Measurements from ENCODE around the gene KRT39. TPM values are rescaled to one million over a fixed set of nuclear protein-coding genes. Genes with fewer than 3 reads are reported as not detected.
"Not testable (repeated sequence)": the region's sequence is repeated elsewhere in the genome, so short reads cannot be mapped to it uniquely, and the experiment has no call there.

The KRT39 gene
- total and polyA plus RNA-seq, 2 experiments from 2014 or later, result not detected

GRCh38 chr17:40922239-40922638 lies 44.5 kb downstream of the KRT39 start:
- peak; percentile 80 for DNase-seq (ENCODE audit: low spot score)
- 47% methylated on average over 2 of the region's 2 CpGs for WGBS (ENCODE audit: low lambda C conversion rate, missing lambda C conversion rate)
- H3K4me2 ChIP-seq, result no peak overlapping the region
- no peaks in the 10 kb centered on the region for H3K36me3 ChIP-seq (replicated peaks; ENCODE audit: insufficient read depth, low read depth)
- H3K9me2 ChIP-seq (replicated peaks; ENCODE audit: insufficient read depth), result no peaks in the 10 kb centered on the region
- H3K4me1 ChIP-seq (ENCODE audit: insufficient read depth), result peaks cover 5% of the 10 kb centered on the region
- no peaks in the 10 kb centered on the region for H4K20me1 ChIP-seq (ENCODE audit: insufficient read depth, poor library complexity, severe bottlenecking)
- no peaks in the 10 kb centered on the region for H3K79me2 ChIP-seq
- TF ChIP-seq CTCF (IDR thresholded peaks at IDR 0.05; ENCODE audit: poor library complexity), result no peak
- no peak for TF ChIP-seq EZH2 (IDR thresholded peaks at IDR 0.05; ENCODE audit: borderline replicate concordance)
- TF ChIP-seq EZH2phosphoT487 (IDR thresholded peaks at IDR 0.05; ENCODE audit: low read depth, severe bottlenecking, unreplicated experiment), result no peak
- H3K27ac ChIP-seq, result peak overlapping the region; percentile 92
- H3K4me3 ChIP-seq, result no peak overlapping the region
- H3K27me3 ChIP-seq, result no peaks in the 10 kb centered on the region
- H3K9me3 ChIP-seq (ENCODE audit: low read depth), result no peaks in the 10 kb centered on the region
- peak overlapping the region; percentile 79 for H2AFZ ChIP-seq

GRCh38 chr17:40921026-40921425 lies 45.7 kb downstream of the KRT39 start:
- Histone ChIP-seq H4K20me1 (ENCODE audit: insufficient read depth, poor library complexity, severe bottlenecking) (no peaks in the 10 kb centered on the region), H3K36me3 (replicated peaks; ENCODE audit: insufficient read depth, low read depth) (no peaks in the 10 kb centered on the region), H2AFZ (no peak overlapping the region), H3K27me3 (no peaks in the 10 kb centered on the region), H3K27ac (no peak overlapping the region), H3K9me3 (ENCODE audit: low read depth) (no peaks in the 10 kb centered on the region), H3K4me1 (ENCODE audit: insufficient read depth) (peaks cover 5% of the 10 kb centered on the region), H3K9me2 (replicated peaks; ENCODE audit: insufficient read depth) (no peaks in the 10 kb centered on the region), H3K79me2 (no peaks in the 10 kb centered on the region), H3K4me3 (no peak overlapping the region), H3K4me2 (no peak overlapping the region)
- no peak for DNase-seq (ENCODE audit: low spot score)
- TF ChIP-seq EZH2phosphoT487 (IDR thresholded peaks at IDR 0.05; ENCODE audit: low read depth, severe bottlenecking, unreplicated experiment) (no peak), CTCF (IDR thresholded peaks at IDR 0.05; ENCODE audit: poor library complexity) (no peak), EZH2 (IDR thresholded peaks at IDR 0.05; ENCODE audit: borderline replicate concordance) (no peak)
- WGBS (ENCODE audit: low lambda C conversion rate, missing lambda C conversion rate), result 94% methylated on average over 2 of the region's 2 CpGs

- H3K27me3 ChIP-seq; H3K36me3 ChIP-seq (replicated peaks; ENCODE audit: insufficient read depth, low read depth); H3K4me3 ChIP-seq; H3K9me2 ChIP-seq (replicated peaks; ENCODE audit: insufficient read depth); H3K4me1 ChIP-seq (ENCODE audit: insufficient read depth); H3K4me2 ChIP-seq; H3K79me2 ChIP-seq; H2AFZ ChIP-seq; DNase-seq (ENCODE audit: low spot score); H3K9me3 ChIP-seq (ENCODE audit: low read depth); H4K20me1 ChIP-seq (ENCODE audit: insufficient read depth, poor library complexity, severe bottlenecking); H3K27ac ChIP-seq: not testable (repeated sequence)
- WGBS (ENCODE audit: low lambda C conversion rate, missing lambda C conversion rate), result 92% methylated on average over 2 of the region's 2 CpGs
Observed at GRCh38 chr17:40917116-40917515, 49.6 kb downstream of the KRT39 start.

- Histone ChIP-seq H3K36me3 (replicated peaks; ENCODE audit: insufficient read depth, low read depth) (no peaks in the 10 kb centered on the region), H3K4me3 (no peak overlapping the region), H3K9me2 (replicated peaks; ENCODE audit: insufficient read depth) (no peaks in the 10 kb centered on the region), H3K4me1 (ENCODE audit: insufficient read depth) (no peaks in the 10 kb centered on the region), H2AFZ (no peak overlapping the region), H3K27me3 (no peaks in the 10 kb centered on the region), H4K20me1 (ENCODE audit: insufficient read depth, poor library complexity, severe bottlenecking) (no peaks in the 10 kb centered on the region), H3K4me2 (no peak overlapping the region), H3K27ac (peak overlapping the region; percentile 68), H3K79me2 (no peaks in the 10 kb centered on the region), H3K9me3 (ENCODE audit: low read depth) (no peaks in the 10 kb centered on the region)
- DNase-seq (ENCODE audit: low spot score), result no peak
- WGBS (ENCODE audit: low lambda C conversion rate, missing lambda C conversion rate), result 44% methylated on average over 1 of the region's 1 CpG
- TF ChIP-seq EZH2 (IDR thresholded peaks at IDR 0.05; ENCODE audit: borderline replicate concordance) (no peak), CTCF (IDR thresholded peaks at IDR 0.05; ENCODE audit: poor library complexity) (no peak), EZH2phosphoT487 (IDR thresholded peaks at IDR 0.05; ENCODE audit: low read depth, severe bottlenecking, unreplicated experiment) (no peak)
Observed at GRCh38 chr17:40916366-40916765, 50.4 kb downstream of the KRT39 start.
